Measurements from ENCODE around the gene POLD1. TPM values are rescaled to one million over a fixed set of nuclear protein-coding genes. Genes with fewer than 3 reads are reported as not detected.

The POLD1 gene
- total RNA-seq, 2 experiments from 2014 or later, result 119 to 233 TPM

- Histone ChIP-seq H3K4me3 (ENCODE audit: low read depth, low read length, poor library complexity, severe bottlenecking) (no peak overlapping the region), H3K4me2 (ENCODE audit: low read length) (no peak overlapping the region), H3K27ac (ENCODE audit: low read depth, low read length, poor library complexity, severe bottlenecking) (no peak overlapping the region), H3K9me2 (ENCODE audit: insufficient read depth, low read length) (no peaks in the 10 kb centered on the region), H3K4me1 (ENCODE audit: insufficient read depth, low read length, poor library complexity, severe bottlenecking) (no peaks in the 10 kb centered on the region), H3K36me3 (ENCODE audit: insufficient read depth, low read length) (peaks cover 79% of the 10 kb centered on the region), H3K79me2 (ENCODE audit: insufficient read depth, low read depth, low read length) (peaks cover 77% of the 10 kb centered on the region), H3K9me3 (ENCODE audit: low read length) (peaks cover 6% of the 10 kb centered on the region; the same call in 1 of the 2 replicates), H2AFZ (ENCODE audit: low read length) (no peak overlapping the region), H4K20me1 (ENCODE audit: insufficient read depth, low read length) (no peaks in the 10 kb centered on the region; the same call in 1 of the 2 replicates)
- CTCF ChIA-PET (ENCODE audit: unreplicated experiment), result no interaction called here
- POLR2A ChIA-PET, result no interaction called here
- TF ChIP-seq EZH2phosphoT487 (IDR thresholded peaks at IDR 0.05; ENCODE audit: borderline replicate concordance, low read depth, low read length), result no peak
- TF ChIP-seq, protein P1, sequence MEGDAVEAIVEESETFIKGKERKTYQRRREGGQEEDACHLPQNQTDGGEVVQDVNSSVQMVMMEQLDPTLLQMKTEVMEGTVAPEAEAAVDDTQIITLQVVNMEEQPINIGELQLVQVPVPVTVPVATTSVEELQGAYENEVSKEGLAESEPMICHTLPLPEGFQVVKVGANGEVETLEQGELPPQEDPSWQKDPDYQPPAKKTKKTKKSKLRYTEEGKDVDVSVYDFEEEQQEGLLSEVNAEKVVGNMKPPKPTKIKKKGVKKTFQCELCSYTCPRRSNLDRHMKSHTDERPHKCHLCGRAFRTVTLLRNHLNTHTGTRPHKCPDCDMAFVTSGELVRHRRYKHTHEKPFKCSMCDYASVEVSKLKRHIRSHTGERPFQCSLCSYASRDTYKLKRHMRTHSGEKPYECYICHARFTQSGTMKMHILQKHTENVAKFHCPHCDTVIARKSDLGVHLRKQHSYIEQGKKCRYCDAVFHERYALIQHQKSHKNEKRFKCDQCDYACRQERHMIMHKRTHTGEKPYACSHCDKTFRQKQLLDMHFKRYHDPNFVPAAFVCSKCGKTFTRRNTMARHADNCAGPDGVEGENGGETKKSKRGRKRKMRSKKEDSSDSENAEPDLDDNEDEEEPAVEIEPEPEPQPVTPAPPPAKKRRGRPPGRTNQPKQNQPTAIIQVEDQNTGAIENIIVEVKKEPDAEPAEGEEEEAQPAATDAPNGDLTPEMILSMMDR (conservative IDR thresholded peaks at IDR 0.05; ENCODE audit: low read length), result no peak
- no peak for DNase-seq (ENCODE audit: low spot score)
- intact Hi-C loops (cut with micrococcal nuclease; ENCODE audit: unreplicated experiment), result no loop called here
- no TSS peak for BruUV-seq (replicated peaks)
Observed at GRCh38 chr19:50393589-50393988, 9.4 kb downstream of the POLD1 start.

GRCh38 chr19:50394017-50394416 is 9.9 kb downstream of the POLD1 start:
- Histone ChIP-seq H3K36me3 (ENCODE audit: insufficient read depth, low read length) (peaks cover 79% of the 10 kb centered on the region), H3K4me3 (ENCODE audit: low read depth, low read length, poor library complexity, severe bottlenecking) (no peak overlapping the region), H3K9me3 (ENCODE audit: low read length) (peaks cover 6% of the 10 kb centered on the region; the same call in 1 of the 2 replicates), H3K4me1 (ENCODE audit: insufficient read depth, low read length, poor library complexity, severe bottlenecking) (no peaks in the 10 kb centered on the region), H3K27ac (ENCODE audit: low read depth, low read length, poor library complexity, severe bottlenecking) (no peak overlapping the region), H3K79me2 (ENCODE audit: insufficient read depth, low read depth, low read length) (peaks cover 73% of the 10 kb centered on the region), H4K20me1 (ENCODE audit: insufficient read depth, low read length) (peaks cover 4% of the 10 kb centered on the region; the same call in 1 of the 2 replicates), H3K4me2 (ENCODE audit: low read length) (no peak overlapping the region), H3K9me2 (ENCODE audit: insufficient read depth, low read length) (no peaks in the 10 kb centered on the region), H2AFZ (ENCODE audit: low read length) (no peak overlapping the region)
- no peak for DNase-seq (ENCODE audit: low spot score)
- intact Hi-C loops (cut with micrococcal nuclease; ENCODE audit: unreplicated experiment), result no loop called here
- POLR2A ChIA-PET, result no interaction called here
- CTCF ChIA-PET (ENCODE audit: unreplicated experiment), result no interaction called here
- no peak for TF ChIP-seq EZH2phosphoT487 (IDR thresholded peaks at IDR 0.05; ENCODE audit: borderline replicate concordance, low read depth, low read length)
- TF ChIP-seq, protein P1 (conservative IDR thresholded peaks at IDR 0.05; ENCODE audit: low read length), result no peak
- no TSS peak for BruUV-seq (replicated peaks)

- Histone ChIP-seq H4K20me1 (ENCODE audit: insufficient read depth, low read length) (peaks cover 9% of the 10 kb centered on the region; the same call in 1 of the 2 replicates), H3K4me1 (ENCODE audit: insufficient read depth, low read length, poor library complexity, severe bottlenecking) (no peaks in the 10 kb centered on the region), H3K27ac (ENCODE audit: low read depth, low read length, poor library complexity, severe bottlenecking) (no peak overlapping the region), H3K4me2 (ENCODE audit: low read length) (no peak overlapping the region), H3K79me2 (ENCODE audit: insufficient read depth, low read depth, low read length) (peaks cover 36% of the 10 kb centered on the region), H3K4me3 (ENCODE audit: low read depth, low read length, poor library complexity, severe bottlenecking) (no peak overlapping the region), H3K36me3 (ENCODE audit: insufficient read depth, low read length) (peaks cover 69% of the 10 kb centered on the region), H3K9me3 (ENCODE audit: low read length) (no peaks in the 10 kb centered on the region), H2AFZ (ENCODE audit: low read length) (no peak overlapping the region), H3K9me2 (ENCODE audit: insufficient read depth, low read length) (no peaks in the 10 kb centered on the region)
- intact Hi-C loops (cut with micrococcal nuclease; ENCODE audit: unreplicated experiment), result no loop called here
- no peak for DNase-seq (ENCODE audit: low spot score)
- no TSS peak for BruUV-seq (replicated peaks)
- TF ChIP-seq EZH2phosphoT487 (IDR thresholded peaks at IDR 0.05; ENCODE audit: borderline replicate concordance, low read depth, low read length), result no peak
- TF ChIP-seq, protein P1 (conservative IDR thresholded peaks at IDR 0.05; ENCODE audit: low read length), result no peak
- CTCF ChIA-PET (ENCODE audit: unreplicated experiment), result no interaction called here
- POLR2A ChIA-PET, result no interaction called here
Observed at GRCh38 chr19:50398675-50399367, 14.7 kb downstream of the POLD1 start.

All from OCI-LY7 (cell line).